Heart left ventricle (tissue), 13 donors: Measurements from ENCODE around the gene SCYL2.

Experiments used
- POLR2A ChIP-seq, 2 donors: fragments of 450-650 bp; IDR thresholded peaks; one replicate each; pipeline ENCODE4 v1.6.1; 2017; ENCODE audit warnings: antibody characterized with exemption in 2 of 2, mild to moderate bottlenecking in 2 of 2, moderate library complexity in 2 of 2
- TF ChIP-seq, protein P1 (sequence below), 12 donors: fragments of 200-600 bp; sonication (generic) in 4 of 12; IDR thresholded peaks; one replicate each; pipeline versions ENCODE4 v1.5.0 to v1.8.0; 2018 to 2022; ENCODE audit warnings: antibody characterized with exemption in 12 of 12, mild to moderate bottlenecking in 5 of 12
- donor health status: ischemic (EF 13 %, LVEDD 7.1; RV severe dilation, severe dysfunction).
- donor health status: DM: no; HTN: yes; CAD: no.
- donor health status: DM: no; HTN: no; CAD: no.
- donor health status: ischemic (EF 25% LVEDD 6.9; RV normal size, moderate dysfunction).
- donor health status: ischemic (EF 25% LVEDD 5.7; RV mildly dilated, moderate dysfunction).
- donor health status: ischemic (EF 35%, LVEDD 5.7; RV mildly dilated, moderate dysfunction).
- donor health status: nonischemic (EF 11% LVEDD 7.7; RV severe dilation, severe dysfunction).
- donor health status: DM: yes; HTN: yes; CAD: no.
- donor health status: PGD.
- donor health status: ischemic (EF 29% LVEDD 5.4; RV normal size, mild dysfunction).
- donor health status: nonischemic (EF 23%, LVEDD 6.1; RV moderate dilation, normal function).

DNA sequence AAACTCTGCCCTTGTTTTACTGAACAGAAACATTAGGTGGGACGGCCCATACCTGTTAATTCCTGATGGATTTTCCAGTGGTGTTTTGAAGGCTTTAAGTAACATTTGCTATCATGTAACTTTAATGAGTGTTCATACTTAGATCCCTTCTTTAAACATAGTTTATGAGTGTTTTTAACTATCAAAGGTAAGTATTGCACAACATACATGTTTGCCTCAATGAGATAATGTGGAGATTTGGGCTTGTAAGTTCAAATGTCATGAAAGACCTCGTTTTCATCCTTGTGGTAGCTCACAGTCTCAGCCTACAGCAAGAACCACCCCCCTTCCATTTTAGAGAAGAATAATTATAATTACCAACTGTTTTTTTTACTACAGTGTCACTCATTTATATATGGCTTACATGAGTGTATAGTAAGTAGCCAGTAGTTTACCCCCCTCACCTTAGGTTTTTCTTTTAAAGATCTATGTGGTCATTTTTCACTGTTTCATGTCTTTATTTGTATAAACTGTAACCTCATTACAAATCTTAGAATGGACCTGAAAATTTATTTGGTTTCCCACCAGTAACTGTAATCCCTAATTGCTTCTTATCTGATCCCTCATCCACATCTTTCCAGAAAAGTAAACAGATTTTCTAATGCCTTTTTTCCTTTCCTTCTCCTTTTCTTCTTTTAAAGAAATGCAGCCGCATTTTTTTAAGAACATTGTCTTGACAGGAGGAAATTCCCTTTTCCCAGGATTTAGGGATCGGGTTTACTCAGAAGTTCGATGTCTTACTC lies 47.5 kb upstream of the SCYL2 start:
- TF ChIP-seq, protein P1, sequence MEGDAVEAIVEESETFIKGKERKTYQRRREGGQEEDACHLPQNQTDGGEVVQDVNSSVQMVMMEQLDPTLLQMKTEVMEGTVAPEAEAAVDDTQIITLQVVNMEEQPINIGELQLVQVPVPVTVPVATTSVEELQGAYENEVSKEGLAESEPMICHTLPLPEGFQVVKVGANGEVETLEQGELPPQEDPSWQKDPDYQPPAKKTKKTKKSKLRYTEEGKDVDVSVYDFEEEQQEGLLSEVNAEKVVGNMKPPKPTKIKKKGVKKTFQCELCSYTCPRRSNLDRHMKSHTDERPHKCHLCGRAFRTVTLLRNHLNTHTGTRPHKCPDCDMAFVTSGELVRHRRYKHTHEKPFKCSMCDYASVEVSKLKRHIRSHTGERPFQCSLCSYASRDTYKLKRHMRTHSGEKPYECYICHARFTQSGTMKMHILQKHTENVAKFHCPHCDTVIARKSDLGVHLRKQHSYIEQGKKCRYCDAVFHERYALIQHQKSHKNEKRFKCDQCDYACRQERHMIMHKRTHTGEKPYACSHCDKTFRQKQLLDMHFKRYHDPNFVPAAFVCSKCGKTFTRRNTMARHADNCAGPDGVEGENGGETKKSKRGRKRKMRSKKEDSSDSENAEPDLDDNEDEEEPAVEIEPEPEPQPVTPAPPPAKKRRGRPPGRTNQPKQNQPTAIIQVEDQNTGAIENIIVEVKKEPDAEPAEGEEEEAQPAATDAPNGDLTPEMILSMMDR (IDR thresholded peaks at IDR 0.05) = no peak
- TF ChIP-seq POLR2A (IDR thresholded peaks at IDR 0.05) = no peak
